Measurements from ENCODE around the gene CA4. TPM values are rescaled to one million over a fixed set of nuclear protein-coding genes. Genes with fewer than 3 reads are reported as not detected.
A peak's percentile ranks its signal among the peaks of the same experiment; 100 is the strongest.
"Not testable (repeated sequence)": the region's sequence is repeated elsewhere in the genome, so short reads cannot be mapped to it uniquely, and the experiment has no call there.

The CA4 gene
- total RNA-seq, 2 experiments from 2014 or later = not detected

- H3K27me3 Mint-ChIP-seq; H3K9me3 Mint-ChIP-seq; H3K27ac Mint-ChIP-seq; intact Hi-C loops (cut with micrococcal nuclease); H3K4me3 Mint-ChIP-seq; DNase-seq; CTCF ChIA-PET; ATAC-seq; H3K4me1 Mint-ChIP-seq (ENCODE audit: low read depth): not testable (repeated sequence)
- POLR2A ChIA-PET = interaction anchor here (1.5 kb wide), 1 partner anchor 15 kb away, joined by 3 read pairs; no protein-coding TSS in a partner anchor
- H3K36me3 Mint-ChIP-seq (ENCODE audit: low read depth) = peaks cover 14% of the 10 kb centered on the region
Observed at GRCh38 chr17:60186372-60186771, 36.6 kb downstream of the CA4 start.

DNA sequence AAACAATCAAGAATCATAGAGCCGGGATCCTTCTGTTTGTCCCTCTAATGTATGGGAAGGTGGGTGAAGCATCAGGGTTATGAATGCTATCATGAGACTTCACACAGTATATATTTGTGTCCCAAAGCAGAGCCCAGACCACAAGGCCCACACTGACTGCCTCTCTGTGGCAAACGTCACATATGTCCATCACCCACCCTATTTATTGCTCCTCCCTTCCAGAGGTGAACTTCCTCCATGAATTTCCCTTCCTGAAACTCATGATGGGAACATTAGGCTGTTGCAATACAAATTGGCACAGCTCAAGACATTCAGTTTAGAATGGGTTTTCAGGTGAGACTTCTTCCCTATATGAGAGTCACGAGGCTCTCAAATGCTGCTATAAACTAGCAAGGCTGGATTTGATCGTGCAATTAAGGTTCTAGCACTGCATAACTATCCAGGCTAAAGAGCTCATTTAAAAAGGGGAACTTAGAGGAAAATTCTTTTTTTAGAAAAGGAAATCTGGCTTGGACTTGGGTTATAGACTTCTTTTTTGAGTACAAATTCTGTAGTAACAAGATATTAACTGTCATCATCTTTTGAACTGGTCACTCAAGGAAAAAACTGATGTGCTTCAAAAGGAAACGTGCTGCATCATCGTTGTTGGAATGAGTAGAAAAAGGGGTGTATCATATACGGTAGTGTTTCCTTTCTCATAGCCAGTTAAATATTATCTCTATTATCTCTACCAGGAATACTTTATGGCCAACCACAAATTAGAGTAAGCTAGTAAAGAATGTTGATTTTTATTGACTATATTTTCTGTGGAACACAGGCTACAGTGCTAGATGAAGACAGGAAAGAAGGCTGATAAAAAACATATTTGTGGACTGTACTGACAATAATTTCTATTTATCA, 37.3 kb downstream of the CA4 start:
- H3K9me3 Mint-ChIP-seq; H3K4me3 Mint-ChIP-seq; H3K4me1 Mint-ChIP-seq (ENCODE audit: low read depth); ATAC-seq; H3K27me3 Mint-ChIP-seq; CTCF ChIA-PET; intact Hi-C loops (cut with micrococcal nuclease); DNase-seq: not testable (repeated sequence)
- Mint-ChIP-seq H3K36me3 (ENCODE audit: low read depth) (peaks cover 17% of the 10 kb centered on the region), H3K27ac (peak overlapping the region; percentile 20)
- POLR2A ChIA-PET = interaction anchor here (1.5 kb wide), 1 partner anchor 16 kb away, joined by 3 read pairs; no protein-coding TSS in a partner anchor

DNA sequence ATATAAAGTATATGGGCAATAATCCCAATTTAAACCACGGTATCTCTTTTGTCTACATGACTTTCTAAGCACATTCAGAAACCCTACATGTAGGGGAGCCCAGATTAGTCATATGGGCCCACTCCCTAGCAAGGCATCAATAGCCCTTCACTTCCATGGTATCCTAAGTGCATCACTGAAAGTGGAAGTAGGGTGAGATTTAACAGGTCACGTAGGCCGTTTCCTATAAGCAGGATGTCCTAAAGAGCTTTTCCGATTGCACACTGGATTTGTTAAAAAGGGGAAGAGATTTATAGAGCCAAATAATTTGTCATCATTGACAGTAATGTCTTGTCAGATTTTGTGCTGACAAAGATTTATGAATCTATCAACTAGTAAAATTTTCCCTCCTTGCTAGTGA, 39.0 kb downstream of the CA4 start:
- no peaks in the 10 kb centered on the region for H3K9me3 Mint-ChIP-seq
- ChIA-PET POLR2A (no interaction called here), CTCF (no interaction called here)
- DNase-seq (no peak), ATAC-seq (no peak)
- intact Hi-C loops (cut with micrococcal nuclease) = no loop called here
- H3K27ac Mint-ChIP-seq = no peak overlapping the region
- TF ChIP-seq, protein P1, sequence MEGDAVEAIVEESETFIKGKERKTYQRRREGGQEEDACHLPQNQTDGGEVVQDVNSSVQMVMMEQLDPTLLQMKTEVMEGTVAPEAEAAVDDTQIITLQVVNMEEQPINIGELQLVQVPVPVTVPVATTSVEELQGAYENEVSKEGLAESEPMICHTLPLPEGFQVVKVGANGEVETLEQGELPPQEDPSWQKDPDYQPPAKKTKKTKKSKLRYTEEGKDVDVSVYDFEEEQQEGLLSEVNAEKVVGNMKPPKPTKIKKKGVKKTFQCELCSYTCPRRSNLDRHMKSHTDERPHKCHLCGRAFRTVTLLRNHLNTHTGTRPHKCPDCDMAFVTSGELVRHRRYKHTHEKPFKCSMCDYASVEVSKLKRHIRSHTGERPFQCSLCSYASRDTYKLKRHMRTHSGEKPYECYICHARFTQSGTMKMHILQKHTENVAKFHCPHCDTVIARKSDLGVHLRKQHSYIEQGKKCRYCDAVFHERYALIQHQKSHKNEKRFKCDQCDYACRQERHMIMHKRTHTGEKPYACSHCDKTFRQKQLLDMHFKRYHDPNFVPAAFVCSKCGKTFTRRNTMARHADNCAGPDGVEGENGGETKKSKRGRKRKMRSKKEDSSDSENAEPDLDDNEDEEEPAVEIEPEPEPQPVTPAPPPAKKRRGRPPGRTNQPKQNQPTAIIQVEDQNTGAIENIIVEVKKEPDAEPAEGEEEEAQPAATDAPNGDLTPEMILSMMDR (IDR thresholded peaks at IDR 0.05) = no peak
- peaks cover 15% of the 10 kb centered on the region for H3K36me3 Mint-ChIP-seq (ENCODE audit: low read depth)
- no peaks in the 10 kb centered on the region for H3K4me1 Mint-ChIP-seq (ENCODE audit: low read depth)
- no peak overlapping the region for H3K4me3 Mint-ChIP-seq
- H3K27me3 Mint-ChIP-seq = no peaks in the 10 kb centered on the region

GRCh38 chr17:60190032-60190431, 40.3 kb downstream of the CA4 start:
- peaks cover 16% of the 10 kb centered on the region for H3K36me3 Mint-ChIP-seq (ENCODE audit: low read depth)

DNA sequence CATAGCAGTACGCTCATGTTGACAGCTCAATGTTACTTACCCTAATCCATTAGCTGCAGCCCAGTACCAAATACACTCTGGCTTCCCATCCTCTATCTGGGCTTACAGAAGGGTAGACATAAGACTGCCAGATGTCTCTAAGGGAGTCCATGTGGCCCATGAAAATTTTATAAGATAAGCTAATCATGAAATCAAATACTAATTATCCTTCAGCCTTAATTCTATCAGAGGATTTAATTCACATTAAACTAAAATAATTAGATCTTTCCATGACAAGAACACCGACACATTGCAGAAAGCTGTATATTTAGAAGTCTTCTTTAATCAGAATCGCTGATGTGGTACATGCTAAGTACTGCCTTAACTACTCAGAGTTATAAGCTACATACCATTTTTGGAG, 43.3 kb downstream of the CA4 start:
- H3K9me3 Mint-ChIP-seq, POLR2A ChIA-PET: not testable (repeated sequence)

More at GRCh38 chr17:60190032-60190431, 40.3 kb downstream of the CA4 start:
- H3K4me3 Mint-ChIP-seq; DNase-seq; CTCF ChIA-PET; intact Hi-C loops (cut with micrococcal nuclease); H3K9me3 Mint-ChIP-seq; ATAC-seq; H3K27ac Mint-ChIP-seq; H3K27me3 Mint-ChIP-seq; POLR2A ChIA-PET; H3K4me1 Mint-ChIP-seq (ENCODE audit: low read depth): not testable (repeated sequence)

DNA sequence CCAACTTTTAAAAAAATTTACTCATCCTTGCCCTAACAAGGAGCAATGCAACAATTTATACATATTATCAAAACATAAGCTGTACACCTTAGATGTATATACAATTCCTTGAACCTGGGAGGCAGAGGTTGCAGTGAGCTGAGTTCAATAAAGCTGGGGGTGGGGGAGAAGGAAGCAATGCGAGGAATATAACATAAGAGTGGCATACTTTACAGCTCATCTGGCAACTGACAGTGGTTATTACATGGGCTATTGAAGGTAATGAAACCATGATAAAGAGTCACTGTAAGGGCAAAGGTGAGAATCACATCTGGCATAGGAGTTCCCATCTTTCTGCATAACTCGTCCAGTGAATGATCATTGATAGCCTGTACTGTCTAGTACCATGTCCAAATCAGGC, 43.7 kb downstream of the CA4 start:
- Mint-ChIP-seq H3K4me3 (no peak overlapping the region), H3K36me3 (ENCODE audit: low read depth) (peaks cover 18% of the 10 kb centered on the region), H3K27ac (no peak overlapping the region), H3K27me3 (no peaks in the 10 kb centered on the region), H3K4me1 (ENCODE audit: low read depth) (no peaks in the 10 kb centered on the region), H3K9me3 (no peaks in the 10 kb centered on the region)
- ChIA-PET POLR2A (no interaction called here), CTCF (interaction anchor here (0.6 kb wide), 1 partner anchor 107 kb away, joined by 3 read pairs; no protein-coding TSS in a partner anchor)
- DNase-seq = no peak
- TF ChIP-seq, protein P1 (IDR thresholded peaks at IDR 0.05) = no peak
- intact Hi-C loops (cut with micrococcal nuclease) = no loop called here
- ATAC-seq = no peak

More for the DNA sequence above, 43.3 kb downstream of the CA4 start:
- ATAC-seq; DNase-seq; H3K4me1 Mint-ChIP-seq (ENCODE audit: low read depth); H3K27ac Mint-ChIP-seq; intact Hi-C loops (cut with micrococcal nuclease); H3K27me3 Mint-ChIP-seq; H3K4me3 Mint-ChIP-seq: not testable (repeated sequence)
- CTCF ChIA-PET = interaction anchor here (0.6 kb wide), 1 partner anchor 107 kb away, joined by 3 read pairs; no protein-coding TSS in a partner anchor
- H3K36me3 Mint-ChIP-seq (ENCODE audit: low read depth) = peaks cover 14% of the 10 kb centered on the region

- H3K4me3 Mint-ChIP-seq; POLR2A ChIA-PET; H3K4me1 Mint-ChIP-seq (ENCODE audit: low read depth): not testable (repeated sequence)
Observed at GRCh38 chr17:60194141-60194540, 44.4 kb downstream of the CA4 start.

DNA sequence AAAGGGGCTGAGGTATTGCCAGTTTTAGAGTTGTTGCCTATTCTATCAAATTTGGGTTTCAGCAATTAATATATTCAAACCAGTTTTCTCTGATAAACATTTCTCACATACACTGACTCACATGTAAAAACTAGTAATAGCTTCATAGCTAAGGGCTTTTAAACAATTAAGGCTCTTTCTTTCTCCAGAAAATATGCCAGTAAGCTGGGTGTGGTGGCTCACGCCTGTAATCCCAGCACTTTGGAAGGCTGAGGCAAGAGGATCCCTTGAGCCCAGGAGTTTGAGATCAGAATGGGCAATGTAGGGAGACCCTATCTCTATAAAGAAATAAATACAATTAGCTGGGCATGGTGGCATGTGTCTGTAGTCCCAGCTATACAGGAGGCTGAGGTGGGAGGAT, 48.9 kb downstream of the CA4 start:
- ATAC-seq; H3K9me3 Mint-ChIP-seq; H3K36me3 Mint-ChIP-seq (ENCODE audit: low read depth); intact Hi-C loops (cut with micrococcal nuclease); H3K27ac Mint-ChIP-seq; H3K4me3 Mint-ChIP-seq; H3K4me1 Mint-ChIP-seq (ENCODE audit: low read depth); DNase-seq; H3K27me3 Mint-ChIP-seq; POLR2A ChIA-PET: not testable (repeated sequence)
- CTCF ChIA-PET = interaction anchor here (1.2 kb wide), 1 partner anchor 291 kb away, joined by 3 read pairs; no protein-coding TSS in a partner anchor

More at GRCh38 chr17:60194141-60194540, 44.4 kb downstream of the CA4 start:
- H3K27me3 Mint-ChIP-seq; H3K9me3 Mint-ChIP-seq; CTCF ChIA-PET; H3K27ac Mint-ChIP-seq; intact Hi-C loops (cut with micrococcal nuclease); ATAC-seq; DNase-seq: not testable (repeated sequence)
- peaks cover 18% of the 10 kb centered on the region for H3K36me3 Mint-ChIP-seq (ENCODE audit: low read depth)

DNA sequence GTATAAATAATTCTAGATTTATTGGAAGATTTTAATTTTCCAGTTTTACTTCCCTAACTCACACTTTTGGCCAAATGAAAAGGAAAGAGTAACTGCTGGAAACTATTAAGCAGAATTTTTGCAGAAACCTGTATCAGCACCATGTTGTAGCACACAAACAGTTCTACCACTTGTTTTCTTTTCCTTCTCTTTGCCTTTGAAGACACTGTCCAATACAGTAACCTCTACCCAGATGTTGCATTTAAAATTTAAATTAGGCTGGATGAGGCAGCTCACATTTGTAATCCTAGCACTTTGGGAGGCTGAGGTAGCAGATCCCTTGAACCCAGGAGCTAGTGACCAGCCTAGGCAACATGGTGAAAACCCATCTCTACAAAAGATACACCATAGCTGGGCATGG, 56.0 kb downstream of the CA4 start:
- intact Hi-C loops (cut with micrococcal nuclease); H3K9me3 Mint-ChIP-seq; H3K4me1 Mint-ChIP-seq (ENCODE audit: low read depth); H3K4me3 Mint-ChIP-seq; CTCF ChIA-PET; H3K27ac Mint-ChIP-seq; DNase-seq; H3K36me3 Mint-ChIP-seq (ENCODE audit: low read depth); ATAC-seq; POLR2A ChIA-PET; H3K27me3 Mint-ChIP-seq: not testable (repeated sequence)

- ATAC-seq; DNase-seq; H3K36me3 Mint-ChIP-seq (ENCODE audit: low read depth); intact Hi-C loops (cut with micrococcal nuclease); H3K27ac Mint-ChIP-seq; H3K4me1 Mint-ChIP-seq (ENCODE audit: low read depth); H3K27me3 Mint-ChIP-seq; CTCF ChIA-PET; H3K4me3 Mint-ChIP-seq; H3K9me3 Mint-ChIP-seq: not testable (repeated sequence)
- POLR2A ChIA-PET = interaction anchor here (0.7 kb wide), 1 partner anchor 184 kb away, joined by 4 read pairs; the partner anchor contains the start of gene USP32
Observed at GRCh38 chr17:60208302-60208701, 58.5 kb downstream of the CA4 start.

All from activated CD8-positive, alpha-beta T cell treated with anti-CD3 and anti-CD28 coated beads for 36 hours (primary cell).